Breast epithelium (tissue), 3 donors: ENCODE data around the gene STAG1.

Experiments used
- POLR2A ChIP-seq: fragments of 450-650 bp; IDR thresholded peaks from one replicate; pipeline ENCODE4 v1.6.1; 2016; ENCODE audit warnings: antibody characterized with exemption, mild to moderate bottlenecking, moderate library complexity
- POLR2AphosphoS5 ChIP-seq, 3 donors: sonication (generic); formaldehyde crosslinking; IDR thresholded peaks; one replicate each; pipeline ENCODE4 v1.6.1; 2017; ENCODE audit warnings: antibody characterized with exemption in 3 of 3
- TF ChIP-seq, protein P1 (sequence below), 3 donors: fragments of 450-650 bp; IDR thresholded peaks; one replicate each; pipeline ENCODE4 v1.5.1; 2016 to 2017; ENCODE audit warnings: antibody characterized with exemption in 3 of 3, mild to moderate bottlenecking in 3 of 3, moderate library complexity in 3 of 3

DNA sequence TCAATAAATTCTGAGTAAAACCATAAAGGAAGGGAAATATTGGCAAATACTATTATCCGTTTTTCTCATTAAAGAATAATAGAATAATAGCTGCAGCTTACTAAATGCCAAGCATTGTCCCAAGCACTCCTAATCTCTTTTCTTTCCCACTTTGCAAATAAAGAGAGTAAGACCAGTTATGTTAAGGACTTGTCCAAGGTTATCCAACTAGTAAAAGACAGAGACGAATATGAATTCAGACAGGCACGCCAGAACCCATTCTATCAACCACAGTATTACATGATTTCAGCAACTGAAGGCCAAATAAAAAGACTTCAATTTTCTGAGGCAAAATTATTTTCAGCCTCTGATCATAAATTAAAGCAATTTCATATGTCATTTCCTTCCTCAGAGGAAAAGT is 235.5 kb downstream of the STAG1 start:
- TF ChIP-seq POLR2AphosphoS5 (IDR thresholded peaks at IDR 0.05) (no peak), POLR2A (no peak)
- TF ChIP-seq, protein P1, sequence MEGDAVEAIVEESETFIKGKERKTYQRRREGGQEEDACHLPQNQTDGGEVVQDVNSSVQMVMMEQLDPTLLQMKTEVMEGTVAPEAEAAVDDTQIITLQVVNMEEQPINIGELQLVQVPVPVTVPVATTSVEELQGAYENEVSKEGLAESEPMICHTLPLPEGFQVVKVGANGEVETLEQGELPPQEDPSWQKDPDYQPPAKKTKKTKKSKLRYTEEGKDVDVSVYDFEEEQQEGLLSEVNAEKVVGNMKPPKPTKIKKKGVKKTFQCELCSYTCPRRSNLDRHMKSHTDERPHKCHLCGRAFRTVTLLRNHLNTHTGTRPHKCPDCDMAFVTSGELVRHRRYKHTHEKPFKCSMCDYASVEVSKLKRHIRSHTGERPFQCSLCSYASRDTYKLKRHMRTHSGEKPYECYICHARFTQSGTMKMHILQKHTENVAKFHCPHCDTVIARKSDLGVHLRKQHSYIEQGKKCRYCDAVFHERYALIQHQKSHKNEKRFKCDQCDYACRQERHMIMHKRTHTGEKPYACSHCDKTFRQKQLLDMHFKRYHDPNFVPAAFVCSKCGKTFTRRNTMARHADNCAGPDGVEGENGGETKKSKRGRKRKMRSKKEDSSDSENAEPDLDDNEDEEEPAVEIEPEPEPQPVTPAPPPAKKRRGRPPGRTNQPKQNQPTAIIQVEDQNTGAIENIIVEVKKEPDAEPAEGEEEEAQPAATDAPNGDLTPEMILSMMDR (IDR thresholded peaks at IDR 0.05): no peak
